Activated naive CD4-positive, alpha-beta T cell (primary cell): Measurements from ENCODE around the gene MBD6.

ENCODE experiments used
- DNase-seq, 4 experiments: peaks; one replicate each; lab custom pipeline; 2025; lab: John Stamatoyannopoulos, UW

MBD6 gene

DNA sequence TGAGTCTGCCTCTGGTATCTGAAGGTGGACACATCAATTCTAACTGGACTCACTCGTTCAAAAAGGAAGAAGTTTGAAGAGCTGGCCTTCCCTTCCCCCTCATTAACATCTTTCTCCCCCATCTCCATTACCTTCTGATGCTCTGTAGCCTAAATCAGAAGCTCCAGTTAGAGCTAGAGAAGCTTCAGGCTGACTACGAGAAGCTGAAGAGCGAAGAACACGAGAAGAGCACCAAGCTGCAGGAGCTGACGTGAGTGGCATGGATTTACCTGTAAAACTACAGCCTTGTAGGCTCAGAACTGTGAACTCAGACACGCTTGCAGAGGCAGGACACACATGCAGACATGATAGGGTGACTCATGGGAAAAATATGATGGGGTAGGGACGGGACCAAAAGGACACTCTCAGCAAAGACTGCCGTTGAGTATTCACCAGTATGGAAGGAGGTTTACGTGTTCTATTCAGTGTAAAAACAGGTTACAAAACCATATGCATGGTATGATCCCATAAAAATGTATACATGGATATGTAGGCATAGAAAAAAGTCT lies 54.1 kb downstream of the MBD6 start:
- DNase-seq = no peak

DNA sequence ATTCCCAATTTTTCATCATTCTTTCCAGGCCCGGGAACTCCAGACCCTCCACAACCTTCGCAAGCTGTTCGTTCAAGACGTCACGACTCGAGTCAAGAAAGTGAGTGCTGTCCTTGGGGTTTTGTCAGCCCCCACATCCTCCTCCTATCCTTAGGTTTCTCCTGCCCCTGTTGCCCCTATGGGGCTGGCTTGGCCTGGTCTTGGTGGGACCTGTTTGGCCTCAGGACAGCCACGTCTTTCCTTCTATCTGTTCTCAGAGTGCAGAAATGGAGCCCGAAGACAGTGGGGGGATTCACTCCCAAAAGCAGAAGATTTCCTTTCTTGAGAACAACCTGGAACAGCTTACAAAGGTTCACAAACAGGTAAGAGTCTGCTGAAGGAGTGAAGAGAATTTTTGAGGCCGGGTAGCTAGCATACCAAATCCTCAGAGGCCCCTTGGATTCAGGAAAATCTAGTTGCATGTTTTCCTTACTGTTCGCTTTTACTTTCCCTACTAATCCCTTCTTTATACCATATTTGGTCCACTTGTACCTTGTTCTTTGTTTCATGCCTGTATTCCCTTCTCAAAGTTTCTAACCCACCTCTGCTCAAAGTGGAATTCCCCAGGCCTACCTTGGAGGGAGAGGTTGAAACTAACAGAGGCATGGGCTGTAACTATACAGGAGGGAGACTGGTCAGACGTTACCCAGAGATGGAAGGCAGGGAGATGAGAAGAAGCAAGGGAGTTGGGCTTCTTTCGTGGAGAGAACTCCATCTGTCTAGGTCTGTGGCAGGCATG lies 55.5 kb downstream of the MBD6 start:
- no peak for DNase-seq

DNA sequence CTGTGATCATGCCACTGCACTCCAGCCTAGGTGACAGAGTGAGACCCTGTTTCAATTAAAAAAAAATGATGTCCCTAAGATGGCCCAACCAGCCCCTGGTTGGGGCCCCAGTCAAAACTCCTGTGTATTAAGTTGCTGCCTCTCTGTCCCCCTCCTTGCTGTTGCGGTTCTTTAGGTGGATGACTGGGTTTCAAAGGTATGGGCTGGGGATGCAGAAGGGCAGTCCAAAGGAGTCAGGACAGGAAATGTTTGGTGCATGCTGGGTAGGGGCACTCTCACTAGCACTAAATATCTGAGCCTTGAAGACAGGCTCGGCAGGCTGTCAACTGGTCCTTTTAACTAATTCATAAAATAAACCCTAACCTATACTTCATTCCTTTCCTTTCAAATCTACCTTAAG lies 56.4 kb downstream of the MBD6 start:
- DNase-seq = no peak
